Prostate gland (tissue), 2 donors: Measurements from ENCODE around the gene SNRPD1. TPM values are rescaled to one million over a fixed set of nuclear protein-coding genes. Genes with fewer than 3 reads are reported as not detected.
"Not testable (repeated sequence)": the region's sequence is repeated elsewhere in the genome, so short reads cannot be mapped to it uniquely, and the experiment has no call there.

Experiments
- DNase-seq: peaks from one replicate; pipeline ENCODE4 v3.0.0-alpha.2; 2019; ENCODE audit warnings: low spot score
- H3K27ac ChIP-seq, 2 donors: fragments of 200-600 bp; sonication (generic); 2 replicates each; pipeline ENCODE4 v1.5.1; 2017 to 2019
- H3K27me3 ChIP-seq: fragments of 200-600 bp; sonication (generic); replicated peaks from 2 replicates; pipeline ENCODE4 v1.5.1; 2019; ENCODE audit not compliant: insufficient read depth
- H3K36me3 ChIP-seq, 2 donors: fragments of 200-600 bp; sonication (generic); 1 replicate in 1 of 2; 2 replicates in 1 of 2; pipeline versions ENCODE4 v1.5.1 to v1.8.1; 2017 to 2019
- H3K4me1 ChIP-seq: fragments of 200-600 bp; sonication (generic); replicated peaks from 2 replicates; pipeline ENCODE4 v1.5.1; 2019
- H3K4me3 ChIP-seq, 2 donors: fragments of 200-600 bp; sonication (generic); 2 replicates each; pipeline ENCODE4 v1.5.1; 2017 to 2019
- H3K9me3 ChIP-seq: fragments of 200-600 bp; sonication (generic); 2 replicates; pipeline ENCODE4 v1.5.1; 2017
- POLR2A ChIP-seq: fragments of 450-650 bp; IDR thresholded peaks from one replicate; pipeline ENCODE4 v1.6.1; 2016; ENCODE audit warnings: antibody characterized with exemption, mild to moderate bottlenecking
- POLR2AphosphoS5 ChIP-seq: sonication (generic); formaldehyde crosslinking; IDR thresholded peaks from one replicate; pipeline ENCODE4 v1.6.1; 2017; ENCODE audit warnings: antibody characterized with exemption
- WGBS: methylation state at CpG from one replicate; pipeline ENCODE4 v1.1.5; 2018; 5-methylcytosine and 5-hydroxymethylcytosine counted together
- intact Hi-C: fragments of 100-400 bp; cut with DNase I; formaldehyde crosslinking; loops from one replicate; pipeline ENCODE4 v1.14.2; 2022
- total RNA-seq, 2 donors: library from RNA; depleted of rRNA; stranded (reverse); fragments of >200 nt; gene quantifications; one replicate each; pipeline ENCODE4 v1.1.0, GENCODE V29; 2016
- TF ChIP-seq, protein P1 (sequence below), 4 experiments: fragments of 200-600 bp in 2 of 4; fragments of 450-650 bp in 2 of 4; sonication (generic) in 2 of 4; IDR thresholded peaks; 1 replicate in 3 of 4; 2 replicates in 1 of 4; pipeline ENCODE4 v1.5.1; 2016 to 2019; ENCODE audit warnings: antibody characterized with exemption in 4 of 4, mild to moderate bottlenecking in 2 of 4, moderate library complexity in 2 of 4

SNRPD1 gene
- total RNA-seq = 1 to 10 TPM; 6.0 TPM

GRCh38 chr18:21612125-21613039 is at the start of gene SNRPD1:
Gene SNRPD1 (plus strand): TSS chr18:21612314. CDS start chr18:21612430, 116 bp downstream.
- peak; percentile 72 for DNase-seq
- no peaks in the 10 kb centered on the region for H3K4me1 ChIP-seq
- peak within 1 kb of the TSS; percentile 54 to 57 for H3K4me3 ChIP-seq
- H3K36me3 ChIP-seq = no peaks in the 10 kb centered on the region
- intact Hi-C loops = loop anchor here (5.0 to 10.0 kb wide), 2 partner anchors 90 to 242 kb away; partner anchors contain the start of gene ABHD3
- H3K27me3 ChIP-seq = no peaks in the 10 kb centered on the region
- under 1% methylated on average over 59 of the region's 59 CpGs for WGBS
- H3K27ac ChIP-seq = peak within 1 kb of the TSS; percentile 67 to 70
- TF ChIP-seq POLR2AphosphoS5 (peak; percentile 92), POLR2A (peak; percentile 34)
- TF ChIP-seq, protein P1, sequence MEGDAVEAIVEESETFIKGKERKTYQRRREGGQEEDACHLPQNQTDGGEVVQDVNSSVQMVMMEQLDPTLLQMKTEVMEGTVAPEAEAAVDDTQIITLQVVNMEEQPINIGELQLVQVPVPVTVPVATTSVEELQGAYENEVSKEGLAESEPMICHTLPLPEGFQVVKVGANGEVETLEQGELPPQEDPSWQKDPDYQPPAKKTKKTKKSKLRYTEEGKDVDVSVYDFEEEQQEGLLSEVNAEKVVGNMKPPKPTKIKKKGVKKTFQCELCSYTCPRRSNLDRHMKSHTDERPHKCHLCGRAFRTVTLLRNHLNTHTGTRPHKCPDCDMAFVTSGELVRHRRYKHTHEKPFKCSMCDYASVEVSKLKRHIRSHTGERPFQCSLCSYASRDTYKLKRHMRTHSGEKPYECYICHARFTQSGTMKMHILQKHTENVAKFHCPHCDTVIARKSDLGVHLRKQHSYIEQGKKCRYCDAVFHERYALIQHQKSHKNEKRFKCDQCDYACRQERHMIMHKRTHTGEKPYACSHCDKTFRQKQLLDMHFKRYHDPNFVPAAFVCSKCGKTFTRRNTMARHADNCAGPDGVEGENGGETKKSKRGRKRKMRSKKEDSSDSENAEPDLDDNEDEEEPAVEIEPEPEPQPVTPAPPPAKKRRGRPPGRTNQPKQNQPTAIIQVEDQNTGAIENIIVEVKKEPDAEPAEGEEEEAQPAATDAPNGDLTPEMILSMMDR (IDR thresholded peaks at IDR 0.05) = peak; percentile 82 to 95 (median 95)
- H3K9me3 ChIP-seq = no peaks in the 10 kb centered on the region

GRCh38 chr18:21571772-21572171 is 40.3 kb upstream of the SNRPD1 start:
- DNase-seq = no peak
- no peaks in the 10 kb centered on the region for H3K27me3 ChIP-seq
- H3K4me3 ChIP-seq = no peak overlapping the region
- no peaks in the 10 kb centered on the region for H3K9me3 ChIP-seq
- peaks cover 3 to 5% of the 10 kb centered on the region in 2 donors for H3K36me3 ChIP-seq
- TF ChIP-seq, protein P1 (IDR thresholded peaks at IDR 0.05) = no peak
- no peak for TF ChIP-seq POLR2AphosphoS5
- intact Hi-C loops = no loop called here
- no peak overlapping the region for H3K27ac ChIP-seq
- no peaks in the 10 kb centered on the region for H3K4me1 ChIP-seq

DNA sequence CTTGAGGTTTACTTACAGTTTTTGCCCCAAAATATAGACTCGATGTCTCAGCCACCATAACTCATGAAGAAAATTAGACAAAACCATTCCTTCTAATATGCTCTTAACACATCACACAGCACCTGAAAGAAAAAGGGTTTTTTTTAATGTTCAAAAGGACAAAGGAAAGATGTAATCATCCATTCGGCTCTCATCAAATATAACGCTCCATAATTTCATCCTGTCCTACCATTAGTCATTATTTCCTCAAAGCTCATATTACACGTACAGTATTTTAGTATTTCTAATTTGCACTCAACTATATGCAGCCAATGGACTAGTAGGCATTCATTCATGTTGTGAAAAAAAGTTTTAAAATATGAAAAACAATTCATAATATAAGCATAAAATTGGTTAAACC is 36.5 kb upstream of the SNRPD1 start:
- 87% methylated on average over 4 of the region's 4 CpGs for WGBS
- no peak overlapping the region for H3K4me3 ChIP-seq
- H3K36me3 ChIP-seq = peaks cover 0 to 3% of the 10 kb centered on the region in 2 donors
- no peak overlapping the region for H3K27ac ChIP-seq
- TF ChIP-seq POLR2AphosphoS5 (no peak), POLR2A (no peak)
- TF ChIP-seq, protein P1 (IDR thresholded peaks at IDR 0.05) = no peak
- intact Hi-C loops = no loop called here
- no peak for DNase-seq
- H3K9me3 ChIP-seq = no peaks in the 10 kb centered on the region
- H3K27me3 ChIP-seq = no peaks in the 10 kb centered on the region
- H3K4me1 ChIP-seq = no peaks in the 10 kb centered on the region

DNA sequence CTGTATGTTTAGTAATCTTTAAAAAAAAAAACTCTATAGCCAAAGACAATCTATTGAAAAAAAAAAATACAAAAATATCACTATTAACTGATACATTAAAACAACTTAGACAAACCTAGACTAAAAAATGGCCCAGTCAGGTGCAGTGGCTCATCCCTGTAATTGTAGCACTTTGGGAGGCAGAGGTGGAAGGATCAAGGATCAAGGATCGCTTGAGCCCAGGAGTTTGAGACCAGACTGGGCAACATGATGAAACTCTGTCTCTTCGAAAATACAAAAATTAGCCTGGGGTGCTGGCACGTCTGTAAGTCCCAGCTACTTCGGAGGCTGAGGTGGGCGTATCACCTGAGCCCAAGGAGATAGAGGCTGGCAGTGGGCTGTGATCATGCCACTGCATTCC is 27.7 kb upstream of the SNRPD1 start:
- no peaks in the 10 kb centered on the region for H3K27me3 ChIP-seq
- H3K27ac ChIP-seq = no peak overlapping the region
- no peak overlapping the region for H3K4me3 ChIP-seq
- no peaks in the 10 kb centered on the region for H3K4me1 ChIP-seq
- intact Hi-C loops = no loop called here
- no peaks in the 10 kb centered on the region for H3K9me3 ChIP-seq
- TF ChIP-seq POLR2AphosphoS5 (no peak), POLR2A (no peak)
- TF ChIP-seq, protein P1 (IDR thresholded peaks at IDR 0.05) = no peak
- WGBS = 92% methylated on average over 5 of the region's 5 CpGs
- no peaks in the 10 kb centered on the region for H3K36me3 ChIP-seq
- DNase-seq = no peak

DNA sequence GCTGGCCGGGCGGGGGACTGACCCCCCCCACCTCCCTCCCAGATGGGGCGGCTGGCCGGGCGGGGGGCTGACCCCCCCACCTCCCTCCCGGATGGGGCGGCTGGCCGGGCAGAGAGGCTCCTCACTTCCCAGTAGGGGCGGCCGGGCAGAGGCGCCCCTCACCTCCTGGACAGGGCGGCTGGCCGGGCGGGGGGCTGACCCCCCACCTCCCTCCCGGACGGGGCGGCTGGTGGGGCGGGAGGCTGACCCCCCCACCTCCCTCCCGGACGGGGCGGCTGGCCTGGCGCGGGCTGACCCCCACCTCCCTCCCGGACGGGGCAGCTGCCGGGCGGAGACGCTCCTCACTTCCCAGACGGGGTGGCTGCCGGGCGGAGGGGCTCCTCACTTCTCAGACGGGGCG is 19.8 kb upstream of the SNRPD1 start:
- H3K4me3 ChIP-seq, DNase-seq, H3K36me3 ChIP-seq, intact Hi-C loops, H3K27me3 ChIP-seq, H3K9me3 ChIP-seq, H3K27ac ChIP-seq, H3K4me1 ChIP-seq: not testable (repeated sequence)
- no CpG with 5 or more reads among the region's 33 CpGs for WGBS
